Measurements from ENCODE around the gene SOHLH1.

DNA sequence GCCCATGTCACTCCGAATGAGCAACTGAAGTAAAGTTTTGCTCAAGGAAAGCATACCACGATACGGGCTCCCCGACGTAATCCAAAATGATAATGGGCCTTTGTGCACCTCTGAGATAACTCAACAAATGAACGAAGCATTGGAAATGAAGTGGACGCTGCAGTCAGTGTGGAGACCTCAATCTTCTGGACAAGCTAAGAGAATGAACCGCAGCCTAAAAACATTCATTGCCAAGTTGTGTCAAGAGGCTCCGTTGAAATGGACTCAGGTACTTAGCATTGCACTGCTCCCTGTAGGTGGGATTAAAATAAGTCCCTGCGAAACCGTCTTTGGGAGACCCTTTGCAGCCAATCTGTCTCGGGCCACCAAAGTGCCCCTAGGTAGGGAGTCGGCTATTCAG, 40.0 kb downstream of the SOHLH1 start:
- TF ChIP-seq, protein P1, sequence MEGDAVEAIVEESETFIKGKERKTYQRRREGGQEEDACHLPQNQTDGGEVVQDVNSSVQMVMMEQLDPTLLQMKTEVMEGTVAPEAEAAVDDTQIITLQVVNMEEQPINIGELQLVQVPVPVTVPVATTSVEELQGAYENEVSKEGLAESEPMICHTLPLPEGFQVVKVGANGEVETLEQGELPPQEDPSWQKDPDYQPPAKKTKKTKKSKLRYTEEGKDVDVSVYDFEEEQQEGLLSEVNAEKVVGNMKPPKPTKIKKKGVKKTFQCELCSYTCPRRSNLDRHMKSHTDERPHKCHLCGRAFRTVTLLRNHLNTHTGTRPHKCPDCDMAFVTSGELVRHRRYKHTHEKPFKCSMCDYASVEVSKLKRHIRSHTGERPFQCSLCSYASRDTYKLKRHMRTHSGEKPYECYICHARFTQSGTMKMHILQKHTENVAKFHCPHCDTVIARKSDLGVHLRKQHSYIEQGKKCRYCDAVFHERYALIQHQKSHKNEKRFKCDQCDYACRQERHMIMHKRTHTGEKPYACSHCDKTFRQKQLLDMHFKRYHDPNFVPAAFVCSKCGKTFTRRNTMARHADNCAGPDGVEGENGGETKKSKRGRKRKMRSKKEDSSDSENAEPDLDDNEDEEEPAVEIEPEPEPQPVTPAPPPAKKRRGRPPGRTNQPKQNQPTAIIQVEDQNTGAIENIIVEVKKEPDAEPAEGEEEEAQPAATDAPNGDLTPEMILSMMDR (IDR thresholded peaks at IDR 0.05; ENCODE audit: low read depth, low read length): no peak
- TF ChIP-seq EZH2phosphoT487 (IDR thresholded peaks at IDR 0.05; ENCODE audit: low read depth): no peak
